GM13977 (cell line): ENCODE data around the gene LRFN5.

Experiments
- DNase-seq: peaks from one replicate; pipeline ENCODE4 v3.0.0; 2012; ENCODE audit warnings: low spot score
- CTCF ChIP-seq: IDR thresholded peaks from 2 replicates; pipeline ENCODE4 v1.5.1; 2012; ENCODE audit warnings: mild to moderate bottlenecking, control low read depth; ENCODE audit not compliant: insufficient read depth; ENCODE audit errors: extremely low read depth, missing control alignments
- in situ Hi-C: fragments of 300-500 bp; cut with MboI; formaldehyde crosslinking; loops from one replicate; pipeline ENCODE4 v1.12.0; 2022; ENCODE audit warnings: low sequenced_read_pairs, low pct_unique_long_range_greater_than_20kb, mixed read lengths, inconsistent platforms; ENCODE audit not compliant: unreplicated experiment

LRFN5 gene

GRCh38 chr14:41604721-41605531 lies 1.8 kb upstream of the LRFN5 start:
- in situ Hi-C loops = no loop called here
- no peak for TF ChIP-seq CTCF
- DNase-seq = no peak

- in situ Hi-C loops = no loop called here
- DNase-seq = peak; percentile 34
- TF ChIP-seq CTCF = no peak
These were observed 960 bp upstream of the LRFN5 start for GRCh38 chr14:41605550-41606281.

DNA sequence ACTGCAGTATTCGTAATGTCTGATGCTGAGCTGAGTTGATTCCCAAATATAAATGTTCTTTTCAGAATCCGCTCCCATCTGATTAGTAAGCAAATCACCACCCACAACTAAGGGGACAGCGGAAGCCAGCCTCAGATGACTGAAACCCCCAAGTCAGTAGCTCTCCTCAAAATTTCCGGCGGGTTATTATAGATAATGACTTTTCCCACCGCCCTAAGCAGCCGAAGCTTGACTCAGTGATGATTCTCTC lies 469 bp upstream of the LRFN5 start:
- no peak for TF ChIP-seq CTCF
- in situ Hi-C loops = no loop called here
- DNase-seq = peak; percentile 30

DNA sequence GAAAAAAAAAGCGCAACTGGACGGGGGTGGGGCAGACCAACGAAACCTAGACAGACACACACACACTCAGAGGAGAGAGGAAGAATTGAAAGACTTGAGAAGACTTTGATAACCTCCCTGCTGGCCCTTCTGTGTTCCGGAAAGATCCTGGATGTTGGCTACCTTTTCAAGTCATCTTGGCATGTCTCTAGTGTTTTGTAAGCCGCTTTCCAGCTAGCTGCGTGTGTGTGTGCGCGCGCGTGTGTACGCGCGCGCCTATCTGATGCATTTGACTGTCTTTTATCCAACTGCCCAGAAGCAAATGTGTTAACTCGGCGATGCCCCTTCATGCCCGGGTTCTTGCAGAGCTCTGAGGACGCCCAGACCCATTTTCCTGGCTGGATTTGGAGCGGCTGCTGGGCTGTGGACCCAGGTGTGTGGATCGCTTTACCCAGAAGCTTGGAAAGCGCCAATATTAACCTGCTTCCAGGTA lies 664 bp downstream of the LRFN5 start:
- in situ Hi-C loops = no loop called here
- no peak for TF ChIP-seq CTCF
- DNase-seq = no peak

GRCh38 chr14:41607966-41608663 lies 1.4 kb downstream of the LRFN5 start:
- TF ChIP-seq CTCF = no peak
- DNase-seq = peak; percentile 22
- in situ Hi-C loops = no loop called here

DNA sequence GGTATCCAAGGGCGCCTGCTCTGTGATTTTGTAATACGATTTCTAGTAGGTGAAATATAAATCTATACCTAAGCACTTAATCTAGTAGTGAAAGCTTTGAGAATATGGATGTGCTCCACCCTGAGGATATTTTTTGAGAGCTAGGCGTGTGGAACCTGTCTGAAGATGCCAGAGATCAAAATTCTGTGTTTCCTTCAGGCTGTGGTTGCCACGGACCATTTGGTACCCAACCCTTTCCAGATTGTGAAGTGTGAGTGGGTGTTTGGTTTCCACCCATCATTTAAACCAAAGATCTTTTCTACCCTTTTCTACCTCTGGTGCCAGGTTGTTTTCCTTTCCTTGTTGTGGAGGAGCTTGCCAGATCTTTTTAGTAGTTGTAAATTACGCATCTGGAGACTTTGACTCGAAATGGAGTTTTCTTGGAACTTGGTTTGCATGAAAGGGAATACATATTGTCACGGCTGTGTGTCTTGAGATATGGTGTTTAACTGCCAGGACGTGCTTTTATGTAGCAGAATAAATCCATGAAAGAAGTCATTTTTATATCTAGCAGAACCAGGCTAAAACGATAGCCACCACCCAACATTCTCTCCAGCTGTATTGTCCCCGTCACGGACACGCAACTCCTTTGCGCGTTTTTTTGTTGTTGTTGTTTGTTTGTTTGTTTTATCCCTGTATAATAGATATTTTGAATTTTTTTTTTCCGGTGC lies 2.2 kb downstream of the LRFN5 start:
- in situ Hi-C loops = no loop called here
- peak; percentile 14 for DNase-seq
- no peak for TF ChIP-seq CTCF
